ENCODE measurements around the gene SLC9A7.
"Not testable (repeated sequence)": the region's sequence is repeated elsewhere in the genome, so short reads cannot be mapped to it uniquely, and the experiment has no call there.

Gene SLC9A7

DNA sequence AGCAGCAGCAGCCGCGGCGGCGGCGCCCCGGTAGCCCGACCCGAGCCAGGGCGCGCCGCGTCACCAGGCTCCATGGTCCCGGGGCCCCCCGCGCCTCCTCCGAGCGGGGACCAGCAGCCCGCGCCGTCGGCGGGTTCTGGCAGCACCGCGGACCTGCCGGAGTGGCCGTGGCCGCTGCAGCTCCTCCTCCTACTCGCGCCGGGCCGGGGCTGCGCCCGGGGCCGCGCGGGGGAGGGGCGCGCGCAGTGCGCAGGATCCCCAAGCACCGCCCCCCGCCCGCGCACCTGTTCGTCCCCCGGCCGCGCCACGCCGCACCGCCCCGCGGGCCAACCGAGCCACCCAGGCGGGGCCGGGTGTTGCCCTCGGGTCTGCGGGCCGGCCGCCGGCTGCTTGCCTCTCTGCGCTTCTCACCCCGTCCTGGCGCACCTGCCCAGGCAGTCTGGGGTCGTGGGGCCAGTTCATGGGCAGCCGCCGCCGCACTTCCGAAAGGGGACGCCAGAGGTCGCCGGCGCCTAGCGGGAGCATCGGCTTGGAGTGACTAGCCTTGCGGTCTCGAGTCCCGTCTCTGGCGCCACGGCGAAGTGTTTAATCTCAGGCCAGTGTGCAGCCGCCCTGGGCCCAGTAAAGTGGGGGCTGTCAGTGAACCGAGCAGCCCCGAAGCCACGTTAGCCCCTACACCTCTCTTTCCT lies at the start of gene SLC9A7:
Gene SLC9A7 (minus strand): TSS at position 163 of the 689 bp plus-strand sequence. CDS start 89 bp downstream, at position 74.
- DNase-seq: peak; percentile 92

DNA sequence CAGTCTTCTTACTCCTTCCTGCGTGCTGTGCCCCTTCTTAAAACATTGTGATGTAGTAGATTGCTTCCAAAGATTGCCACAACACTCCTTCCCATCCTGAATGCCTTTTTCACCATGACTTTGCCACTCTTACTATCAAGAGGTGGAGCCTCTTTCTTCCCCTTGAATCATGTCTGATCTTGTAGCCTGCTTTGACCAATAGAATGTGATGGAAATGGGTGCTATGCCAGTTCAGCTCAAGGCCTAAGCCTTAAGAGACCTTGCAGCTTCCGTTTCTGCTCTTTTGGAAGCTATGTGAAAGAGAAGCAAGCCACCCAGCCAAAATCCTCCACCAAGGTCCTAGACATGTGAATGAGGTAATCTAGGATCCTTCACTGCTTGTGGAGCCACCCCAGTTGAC lies 46.4 kb upstream of the SLC9A7 start:
- no peak for DNase-seq

DNA sequence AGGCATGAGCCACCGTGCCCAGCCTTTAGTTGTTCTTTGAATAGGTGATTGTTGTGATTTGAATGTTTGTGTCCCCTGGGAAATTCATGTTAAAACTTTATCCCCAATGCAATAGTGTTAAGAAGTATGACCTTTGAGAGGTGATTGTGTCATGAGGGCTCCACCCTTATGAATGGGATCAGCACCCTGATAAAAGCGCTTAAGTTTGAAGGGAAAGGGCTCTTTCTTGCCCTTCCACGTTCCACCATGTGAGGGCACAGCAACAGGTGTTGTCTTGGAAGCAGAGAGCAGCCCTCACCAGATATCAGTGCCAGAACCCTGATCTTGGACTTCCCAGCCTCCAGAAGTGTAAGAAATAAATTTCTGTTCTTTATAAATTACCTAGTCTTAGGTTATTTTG lies 44.2 kb upstream of the SLC9A7 start:
- DNase-seq: no peak

GRCh38 chrX:46796574-46797191 lies 37.8 kb upstream of the SLC9A7 start:
- peak; percentile 88 for DNase-seq

DNA sequence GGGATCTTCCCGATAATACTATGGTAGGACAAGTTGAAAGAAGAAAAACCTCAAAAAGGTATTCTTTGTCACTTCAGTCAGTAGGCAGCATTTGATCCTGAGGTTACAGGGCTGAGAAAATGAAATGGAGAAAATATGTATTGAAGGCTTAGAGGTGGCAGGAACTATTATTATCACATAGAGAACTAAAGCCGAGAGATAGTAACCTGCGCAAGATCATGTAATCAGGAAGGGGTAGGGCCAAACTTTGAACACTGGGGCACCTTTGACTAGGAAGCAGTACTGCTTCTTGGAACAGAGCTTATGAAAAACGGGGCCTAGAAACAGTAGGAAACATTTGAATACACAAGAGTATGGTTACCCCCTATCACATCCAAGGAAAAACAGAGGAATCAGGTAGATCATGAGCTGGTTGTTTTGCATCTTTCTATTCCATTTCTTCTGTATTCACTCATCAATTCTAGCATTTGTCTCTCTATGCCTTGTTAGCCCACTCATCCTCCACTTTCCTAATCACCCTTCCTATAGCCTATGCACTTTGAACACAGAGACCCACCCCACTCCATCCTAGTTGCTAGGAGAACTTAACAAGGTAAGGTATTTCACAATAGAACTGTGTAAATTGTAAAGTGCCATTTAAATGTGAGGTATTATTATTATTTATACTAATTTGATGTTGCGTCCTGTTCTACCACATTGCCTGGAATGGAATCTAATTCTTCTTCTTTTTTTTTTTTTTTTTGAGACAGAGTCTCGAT lies 34.6 kb upstream of the SLC9A7 start:
- no peak for DNase-seq

- no peak for DNase-seq
These were observed 33.9 kb upstream of the SLC9A7 start for GRCh38 chrX:46792810-46793188.

- no peak for DNase-seq
These were observed 33.2 kb upstream of the SLC9A7 start for GRCh38 chrX:46791927-46792809.

- DNase-seq: no peak
These were observed 30.0 kb upstream of the SLC9A7 start for GRCh38 chrX:46788902-46789301.

- not testable (repeated sequence) for DNase-seq
These were observed 25.5 kb upstream of the SLC9A7 start for GRCh38 chrX:46784437-46784836.

GRCh38 chrX:46782034-46782433 lies 23.1 kb upstream of the SLC9A7 start:
- no peak for DNase-seq

DNA sequence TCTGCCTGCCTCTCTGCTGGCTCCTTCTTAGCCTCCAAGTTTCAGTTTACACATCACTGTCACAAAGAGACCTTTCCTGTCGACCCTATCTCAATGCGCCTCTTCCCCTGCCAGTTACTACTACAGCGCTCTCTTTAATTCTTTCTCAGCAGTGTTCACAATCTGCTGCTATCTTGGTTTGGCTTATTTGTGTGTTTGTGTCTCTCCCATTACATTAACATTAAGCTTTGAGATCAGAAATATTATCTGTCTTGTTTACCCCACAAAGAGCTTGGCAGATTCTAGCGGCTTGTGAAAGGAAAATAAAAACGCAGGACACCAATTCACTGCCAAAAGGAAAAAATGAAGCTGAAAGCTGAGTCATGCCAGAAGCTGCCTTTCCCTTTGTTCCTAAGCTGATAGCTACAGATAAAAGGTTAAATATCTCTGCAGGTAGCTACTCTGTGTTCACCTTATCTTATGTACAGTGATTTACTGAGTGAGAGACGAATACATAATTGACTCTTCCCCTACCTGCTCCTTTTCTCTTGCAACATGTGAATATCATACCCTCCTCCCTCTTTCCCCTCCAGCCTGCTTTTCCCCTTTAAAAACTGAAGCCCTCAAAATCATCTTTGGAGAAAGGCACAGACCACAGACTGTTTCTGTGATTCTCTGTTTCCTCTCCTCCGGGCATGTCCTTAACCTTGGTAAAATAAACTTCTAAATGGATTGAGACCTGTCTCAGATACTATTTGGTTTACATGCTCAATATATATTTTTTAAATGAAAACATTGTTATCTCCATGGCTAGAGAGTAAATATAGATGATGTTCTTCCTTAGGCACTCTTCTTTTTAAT lies 19.3 kb upstream of the SLC9A7 start:
- DNase-seq: no peak

DNA sequence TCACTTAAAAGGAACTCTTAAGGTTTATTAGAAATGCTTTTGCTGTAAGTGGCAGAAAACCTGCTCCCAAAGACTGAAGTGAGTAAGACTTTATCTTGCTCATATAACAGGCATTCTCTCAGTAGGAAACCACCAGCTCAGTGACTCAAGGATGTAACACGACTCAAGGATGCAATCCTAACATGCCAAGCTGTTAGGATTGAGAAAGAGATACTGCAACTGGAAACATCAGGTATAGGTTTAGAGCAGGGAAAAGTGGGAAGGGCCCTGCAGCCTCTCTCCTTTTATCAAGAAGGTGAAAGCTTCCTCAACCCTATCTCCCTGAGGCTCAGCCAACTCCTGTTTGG lies 11.9 kb upstream of the SLC9A7 start:
- DNase-seq: no peak

GRCh38 chrX:46770000-46770816 lies 11.3 kb upstream of the SLC9A7 start:
- no peak for DNase-seq

GRCh38 chrX:46762963-46763362 lies 4.0 kb upstream of the SLC9A7 start:
- no peak for DNase-seq

- DNase-seq: no peak
These were observed 692 bp upstream of the SLC9A7 start for GRCh38 chrX:46759645-46759974.

GRCh38 chrX:46758163-46758955 lies 559 bp downstream of the SLC9A7 start:
- DNase-seq: peak; percentile 68

DNA sequence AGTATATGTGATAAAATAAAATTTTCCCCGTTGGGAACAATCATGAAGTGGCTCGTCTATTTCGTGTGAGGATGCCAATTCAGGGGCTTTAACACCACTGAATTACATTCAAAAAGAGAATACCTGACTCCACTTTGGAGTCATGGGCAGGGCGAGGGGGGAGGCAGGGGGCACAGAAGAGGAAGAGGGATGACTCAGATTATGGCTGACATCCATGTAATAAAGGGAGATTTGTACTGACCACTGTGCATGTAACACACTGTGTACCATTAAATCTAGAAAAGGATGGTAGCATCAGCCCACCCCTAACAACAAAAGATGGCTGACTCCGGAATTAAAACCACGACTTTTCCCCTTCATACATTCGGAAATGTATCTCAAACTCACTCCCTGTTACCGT lies 1.3 kb downstream of the SLC9A7 start:
- no peak for DNase-seq

GRCh38 chrX:46757052-46757451 lies 1.9 kb downstream of the SLC9A7 start:
- no peak for DNase-seq

GRCh38 chrX:46755671-46756070 lies 3.2 kb downstream of the SLC9A7 start:
- no peak for DNase-seq

GRCh38 chrX:46754586-46755061 lies 4.3 kb downstream of the SLC9A7 start:
- no peak for DNase-seq

Data from activated effector memory CD4-positive, alpha-beta T cell treated with anti-CD3 and anti-CD28 coated beads, Interleukin-2, amount 50 U/mL, for 16 hours (primary cell).